Testis (tissue), 3 donors: Measurements from ENCODE around the gene ARHGAP26. TPM values are rescaled to one million over a fixed set of nuclear protein-coding genes. Genes with fewer than 3 reads are reported as not detected.
A peak's percentile ranks its signal among the peaks of the same experiment; 100 is the strongest.

Experiments used
- DNase-seq: peaks from one replicate; pipeline ENCODE4 v3.0.0-alpha.2; 2019
- H3K27ac ChIP-seq, 2 donors: fragments of 200-600 bp; sonication (generic); one replicate each; pipeline ENCODE4 v1.5.1; 2019
- H3K27me3 ChIP-seq: fragments of 200-600 bp; sonication (generic); one replicate; pipeline ENCODE4 v1.5.1; 2019
- H3K36me3 ChIP-seq: fragments of 200-600 bp; sonication (generic); one replicate; pipeline ENCODE4 v1.5.1; 2017; ENCODE audit warnings: low read depth; ENCODE audit errors: missing control alignments
- H3K4me1 ChIP-seq: fragments of 200-600 bp; sonication (generic); one replicate; pipeline ENCODE4 v1.5.1; 2019
- H3K4me3 ChIP-seq, 2 donors: fragments of 200-600 bp; sonication (generic); one replicate each; pipeline ENCODE4 v1.5.1; 2017 to 2019
- H3K9me3 ChIP-seq: fragments of 200-600 bp; sonication (generic); one replicate; pipeline ENCODE4 v1.5.1; 2017
- CTCF ChIP-seq, 3 experiments: fragments of 450-650 bp in 2 of 3; fragments of 200-600 bp in 1 of 3; sonication (generic) in 1 of 3; IDR thresholded peaks; one replicate each; pipeline ENCODE4 v1.5.1; 2016 to 2019; ENCODE audit warnings: antibody characterized with exemption in 3 of 3, mild to moderate bottlenecking in 2 of 3, moderate library complexity in 1 of 3
- POLR2A ChIP-seq: fragments of 450-650 bp; IDR thresholded peaks from one replicate; pipeline ENCODE4 v1.6.1; 2017; ENCODE audit warnings: antibody characterized with exemption, mild to moderate bottlenecking, moderate library complexity
- WGBS, 2 donors: methylation state at CpG; one replicate each; pipeline ENCODE4 v1.1.5; 2018; 5-methylcytosine and 5-hydroxymethylcytosine counted together
- intact Hi-C: fragments of 100-400 bp; cut with DNase I; formaldehyde crosslinking; loops from one replicate; pipeline ENCODE4 v1.15.1; 2023; ENCODE audit warnings: low total_unique reads
- polyA plus RNA-seq: library from polyadenylated mRNA; stranded (reverse); fragments of 350-450 nt; fragmentation: Illumina TruSeq; extraction: RNeasy Lipid Tissue Mini Kit (QIAGEN cat#74804); gene quantifications from one replicate; pipeline ENCODE4 v1.2.3, GENCODE V29; 2014; ENCODE audit warnings: low read depth, low replicate concordance; ENCODE audit not compliant: insufficient read depth
- total RNA-seq, 2 donors: library from RNA; depleted of rRNA; stranded (reverse); fragments of >200 nt; gene quantifications; one replicate each; pipeline ENCODE4 v1.2.3, GENCODE V29; 2016

ARHGAP26 gene
- total and polyA plus RNA-seq, 3 donors from 2014 or later = 33.8 to 98.7 (median 95.7) TPM

GRCh38 chr5:142836048-142836447 is 65.9 kb downstream of the ARHGAP26 start:
- WGBS, 2 donors = 88 to 91% methylated on average over 2 of the region's 2 CpGs
- Histone ChIP-seq H3K27ac (no peak overlapping the region), H3K27me3 (no peaks in the 10 kb centered on the region), H3K4me1 (peaks cover 20% of the 10 kb centered on the region), H3K4me3 (no peak overlapping the region), H3K9me3 (no peaks in the 10 kb centered on the region), H3K36me3 (no peaks in the 10 kb centered on the region)
- TF ChIP-seq POLR2A (no peak), CTCF (IDR thresholded peaks at IDR 0.05) (no peak)
- intact Hi-C loops = no loop called here
- no peak for DNase-seq

- Histone ChIP-seq H3K27ac (peak overlapping the region in 1 of 2 donors; percentile 22), H3K36me3 (no peaks in the 10 kb centered on the region), H3K9me3 (no peaks in the 10 kb centered on the region), H3K27me3 (no peaks in the 10 kb centered on the region), H3K4me3 (no peak overlapping the region), H3K4me1 (peaks cover 18% of the 10 kb centered on the region)
- no peak for DNase-seq
- intact Hi-C loops = no loop called here
- 58 to 66% methylated on average over 8 of the region's 8 CpGs for WGBS, 2 donors
- TF ChIP-seq CTCF (IDR thresholded peaks at IDR 0.05) (no peak), POLR2A (no peak)
Observed at GRCh38 chr5:142837081-142837725, 67.0 kb downstream of the ARHGAP26 start.

GRCh38 chr5:142838845-142839244 is 68.7 kb downstream of the ARHGAP26 start:
- Histone ChIP-seq H3K9me3 (no peaks in the 10 kb centered on the region), H3K4me1 (peaks cover 26% of the 10 kb centered on the region), H3K27ac (peak overlapping the region in 1 of 2 donors; percentile 61), H3K36me3 (no peaks in the 10 kb centered on the region), H3K27me3 (no peaks in the 10 kb centered on the region), H3K4me3 (no peak overlapping the region)
- intact Hi-C loops = no loop called here
- DNase-seq = no peak
- 78 to 83% methylated on average over 5 of the region's 5 CpGs for WGBS, 2 donors
- TF ChIP-seq POLR2A (no peak), CTCF (IDR thresholded peaks at IDR 0.05) (no peak)

GRCh38 chr5:142839711-142840346 is 69.7 kb downstream of the ARHGAP26 start:
- no peaks in the 10 kb centered on the region for H3K27me3 ChIP-seq
- 38 to 47% methylated on average over 6 of the region's 6 CpGs for WGBS, 2 donors
- TF ChIP-seq CTCF (IDR thresholded peaks at IDR 0.05) (no peak), POLR2A (no peak)
- no peaks in the 10 kb centered on the region for H3K9me3 ChIP-seq
- intact Hi-C loops = no loop called here
- peak; percentile 82 for DNase-seq
- no peak overlapping the region for H3K4me3 ChIP-seq
- peaks cover 29% of the 10 kb centered on the region for H3K4me1 ChIP-seq
- peak overlapping the region; percentile 42 to 61 for H3K27ac ChIP-seq
- H3K36me3 ChIP-seq = no peaks in the 10 kb centered on the region
